Fibroblast of gingiva (primary cell): ENCODE measurements around the gene MISP.
A peak's percentile ranks its signal among the peaks of the same experiment; 100 is the strongest.

Experiments used
- DNase-seq: peaks from one replicate; pipeline ENCODE4 v3.0.0-alpha.2; 2011; ENCODE audit warnings: low read depth

The MISP gene

GRCh38 chr19:772730-773436 lies 22.0 kb downstream of the MISP start:
- DNase-seq, result no peak

- no peak for DNase-seq
Measured at GRCh38 chr19:776549-776948, 25.6 kb downstream of the MISP start.

DNA sequence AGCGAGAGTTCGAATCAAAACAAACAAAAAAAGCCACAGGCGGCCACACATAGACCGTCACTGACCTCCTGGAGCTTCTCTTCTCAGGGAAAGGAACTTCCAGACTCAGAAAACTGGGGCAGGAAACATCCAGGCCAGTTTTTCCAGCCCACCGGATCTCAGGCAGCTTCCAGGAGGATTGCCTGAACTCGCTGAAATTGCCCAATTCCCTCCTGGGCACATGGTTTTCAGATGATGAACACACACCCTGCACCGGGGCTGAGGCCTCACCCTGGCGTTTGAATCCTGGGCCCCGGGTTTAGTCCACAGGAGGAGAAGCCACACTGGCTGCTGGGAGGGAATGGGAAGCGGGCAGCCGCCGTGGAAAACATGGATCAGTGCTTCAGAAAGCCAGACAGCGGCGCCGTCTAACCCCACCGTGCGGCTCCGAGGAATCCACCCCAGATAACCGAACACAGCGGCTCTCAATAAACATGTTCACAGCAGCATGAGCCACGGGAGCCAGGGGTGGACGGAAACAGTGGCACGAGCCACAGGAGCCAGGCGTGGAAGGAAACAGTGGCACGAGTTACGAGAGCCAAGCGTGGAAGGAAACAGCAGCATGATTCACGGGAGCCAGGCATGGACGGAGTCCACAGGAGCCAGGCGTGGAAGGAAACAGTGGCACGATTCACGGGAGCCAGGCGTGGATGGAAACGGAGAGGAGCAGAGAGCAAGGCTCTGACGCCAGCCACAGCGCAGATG lies 28.2 kb downstream of the MISP start:
- peak; percentile 97 for DNase-seq

GRCh38 chr19:780935-781334 lies 30.0 kb downstream of the MISP start:
- DNase-seq, result no peak

DNA sequence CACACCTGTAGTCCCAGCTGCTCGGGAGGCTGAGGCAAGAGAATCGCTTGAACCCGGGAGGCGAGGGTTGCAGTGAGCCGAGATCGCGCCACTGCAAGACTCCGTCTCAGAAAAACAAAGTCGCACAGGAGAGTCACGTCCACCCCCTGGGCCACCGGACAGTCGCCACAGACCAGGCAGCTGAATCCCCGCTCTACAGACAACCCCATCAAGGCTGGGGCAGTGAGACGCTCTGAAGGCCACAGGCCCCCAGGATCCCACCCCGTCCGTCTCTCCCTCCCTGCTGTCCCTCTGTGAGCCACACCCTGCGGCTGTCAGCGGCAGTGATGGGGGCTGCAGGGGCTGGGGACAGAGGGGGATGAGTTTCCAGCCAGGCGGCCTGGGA lies 30.9 kb downstream of the MISP start:
- no peak for DNase-seq

DNA sequence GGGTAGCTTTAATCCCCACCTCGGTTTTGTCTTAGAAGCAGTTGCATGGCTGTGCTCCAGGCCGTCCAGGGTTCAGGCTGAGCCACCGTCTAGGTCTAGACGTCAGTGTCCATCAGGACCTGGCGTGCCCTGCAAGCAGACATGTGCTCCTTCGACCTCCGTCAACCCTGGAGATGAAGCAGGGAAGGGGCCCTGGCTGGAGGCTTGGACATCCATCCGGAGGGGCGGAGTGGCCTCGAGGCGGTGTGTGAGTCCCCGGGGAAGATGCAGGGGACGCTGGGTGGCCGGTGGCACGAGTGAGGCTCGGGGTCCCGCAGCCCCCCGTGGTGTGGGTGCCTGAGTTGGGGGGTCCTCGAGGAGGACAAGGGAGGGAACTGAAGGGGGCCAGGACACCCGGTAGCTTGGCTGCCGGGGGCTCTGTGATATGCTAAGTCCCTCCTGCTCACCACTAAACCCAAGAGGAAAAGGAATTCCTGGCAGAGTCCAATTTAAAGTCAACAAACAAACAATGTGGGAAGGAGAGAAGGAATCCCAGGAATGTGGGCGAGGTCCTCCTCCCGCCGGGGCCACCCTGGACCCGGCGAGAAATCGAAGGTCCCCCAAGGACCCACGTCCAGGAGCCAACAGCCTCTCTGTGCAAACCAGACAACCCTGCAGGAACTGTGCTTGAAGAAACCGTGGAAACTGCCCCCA lies 31.4 kb downstream of the MISP start:
- DNase-seq, result peak; percentile 64

- DNase-seq, result no peak
Measured at GRCh38 chr19:782878-783668, 32.2 kb downstream of the MISP start.

DNA sequence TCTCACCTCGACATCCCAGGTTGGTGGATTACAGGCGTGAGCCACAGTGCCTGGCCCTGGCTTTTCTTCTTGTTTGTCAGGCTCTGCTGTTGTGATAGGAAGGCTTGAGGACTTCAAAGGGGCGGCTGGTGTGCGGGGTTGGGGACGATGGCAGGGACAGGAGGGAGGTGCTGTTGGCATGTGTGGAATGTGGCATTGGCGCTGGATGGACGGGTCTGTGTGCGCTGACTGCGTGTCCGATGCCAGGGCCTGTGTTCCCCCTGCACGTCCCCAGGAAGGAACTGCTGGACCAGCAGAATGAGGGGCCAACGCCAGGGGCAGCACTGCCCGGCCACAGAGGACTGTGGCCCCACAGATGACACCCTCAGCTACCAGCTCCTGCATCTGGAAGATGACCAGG lies 33.6 kb downstream of the MISP start:
- no peak for DNase-seq

DNA sequence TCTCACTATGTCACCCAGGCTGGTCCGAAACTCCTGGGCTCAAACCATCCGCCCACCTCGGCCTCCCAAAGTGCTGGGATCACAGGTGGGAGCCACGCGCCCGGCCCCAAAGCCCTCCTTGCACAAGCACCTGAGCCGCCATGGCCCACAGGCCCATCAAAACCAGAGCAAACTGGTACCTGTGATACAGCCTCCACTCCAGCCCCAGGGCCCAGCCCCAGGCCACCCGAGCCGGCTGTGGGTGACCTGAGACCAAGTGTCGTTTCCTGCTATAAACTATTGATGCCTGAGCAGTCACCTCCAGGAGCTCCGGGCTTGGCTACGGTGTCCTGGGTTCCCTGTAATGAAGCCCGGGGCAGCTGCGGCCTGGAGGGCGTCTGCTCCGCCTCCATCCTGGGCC lies 36.6 kb downstream of the MISP start:
- DNase-seq, result no peak

- no peak for DNase-seq
Measured at GRCh38 chr19:788686-788982, 37.7 kb downstream of the MISP start.

DNA sequence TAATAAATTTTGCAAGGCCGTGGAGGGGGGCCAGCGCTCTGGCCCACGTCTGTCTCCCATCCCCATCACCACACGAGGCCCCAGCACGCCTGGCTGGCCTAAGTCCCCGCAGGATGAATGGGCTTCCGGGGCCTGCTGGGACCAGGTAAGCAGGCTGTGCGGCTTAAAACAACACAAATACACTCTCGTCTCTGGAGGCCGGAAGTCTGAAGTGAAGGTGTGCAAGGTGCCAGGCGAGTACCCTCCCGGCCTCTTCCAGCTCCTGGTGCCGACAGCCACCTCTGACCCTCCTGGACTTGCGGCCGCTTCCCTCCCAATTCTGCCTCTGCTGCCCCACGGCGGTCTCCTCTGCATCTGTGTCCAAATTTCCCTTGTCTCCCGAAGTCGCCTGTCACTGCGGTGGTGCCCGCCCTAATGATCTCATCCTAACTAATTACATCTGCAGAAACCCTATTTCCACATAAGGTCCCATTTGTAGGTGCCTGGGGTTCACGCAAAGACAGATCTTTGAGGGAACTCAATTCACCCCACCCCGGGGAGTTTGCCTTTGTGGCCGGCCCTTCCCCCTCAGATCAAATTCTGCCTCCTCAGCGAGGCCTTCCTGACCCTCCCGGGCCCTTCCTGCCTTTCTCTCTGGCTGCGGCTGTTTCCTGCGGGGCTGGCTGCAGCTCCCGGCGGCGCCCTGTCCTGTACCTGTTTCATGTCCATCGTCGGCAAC lies 38.2 kb downstream of the MISP start:
- DNase-seq, result peak; percentile 60

GRCh38 chr19:789701-790060 lies 38.8 kb downstream of the MISP start:
- no peak for DNase-seq

DNA sequence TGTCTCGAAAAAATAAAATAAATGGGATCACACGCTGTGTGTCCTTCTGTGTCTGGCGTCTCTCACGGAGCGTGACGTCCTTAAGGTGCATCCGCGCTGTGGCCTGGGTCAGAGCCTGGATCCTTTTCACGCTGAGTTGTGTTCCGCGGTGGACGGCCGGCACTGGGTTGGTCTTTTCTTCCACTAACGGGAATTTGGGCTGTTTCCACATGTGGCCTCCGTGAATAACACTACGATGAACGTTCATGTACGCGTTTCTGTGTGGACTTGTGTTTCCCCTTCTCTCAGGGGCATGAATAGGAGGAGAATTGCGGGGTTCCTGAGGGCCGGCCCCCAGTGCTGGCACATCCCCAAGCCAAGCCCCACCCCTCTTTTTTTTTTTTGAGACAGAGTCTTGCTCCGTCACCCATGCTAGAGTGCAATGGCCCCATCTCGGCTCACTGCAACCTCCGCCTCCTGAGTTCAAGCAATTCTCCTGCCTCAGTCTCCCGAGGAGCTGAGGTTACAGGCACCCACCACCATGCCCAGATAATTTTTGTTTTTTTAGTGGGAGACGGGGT lies 40.2 kb downstream of the MISP start:
- no peak for DNase-seq

- DNase-seq, result no peak
Measured at GRCh38 chr19:791567-792305, 40.8 kb downstream of the MISP start.

DNA sequence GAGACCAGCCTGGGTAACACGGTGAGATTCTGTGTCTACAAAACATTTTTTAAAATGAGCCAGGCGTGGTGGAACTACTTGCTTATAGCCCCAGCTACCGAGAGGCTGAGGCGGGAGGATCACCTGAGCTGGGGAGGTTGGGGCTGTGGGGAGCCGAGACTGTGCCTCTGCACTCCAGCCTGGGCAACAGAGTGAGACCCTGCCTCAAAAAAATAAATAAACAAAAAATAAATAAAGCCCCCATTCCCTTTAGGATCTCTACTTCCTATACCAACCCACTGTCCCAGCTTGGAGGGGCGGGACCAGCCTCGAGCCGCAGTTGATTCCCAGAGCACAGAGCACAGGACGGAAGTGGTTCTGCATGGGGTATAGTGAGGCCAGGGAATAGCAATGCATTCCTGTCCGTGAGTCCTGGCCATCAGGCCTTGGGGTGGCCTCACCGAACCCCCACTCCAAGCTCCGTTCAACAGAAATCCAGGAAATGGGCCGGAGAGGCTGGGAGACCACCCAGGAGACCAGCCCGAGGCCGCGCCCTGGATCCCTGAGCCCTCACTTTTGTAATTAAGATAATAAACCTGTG lies 41.5 kb downstream of the MISP start:
- no peak for DNase-seq

- no peak for DNase-seq
Measured at GRCh38 chr19:793806-794205, 42.9 kb downstream of the MISP start.

DNA sequence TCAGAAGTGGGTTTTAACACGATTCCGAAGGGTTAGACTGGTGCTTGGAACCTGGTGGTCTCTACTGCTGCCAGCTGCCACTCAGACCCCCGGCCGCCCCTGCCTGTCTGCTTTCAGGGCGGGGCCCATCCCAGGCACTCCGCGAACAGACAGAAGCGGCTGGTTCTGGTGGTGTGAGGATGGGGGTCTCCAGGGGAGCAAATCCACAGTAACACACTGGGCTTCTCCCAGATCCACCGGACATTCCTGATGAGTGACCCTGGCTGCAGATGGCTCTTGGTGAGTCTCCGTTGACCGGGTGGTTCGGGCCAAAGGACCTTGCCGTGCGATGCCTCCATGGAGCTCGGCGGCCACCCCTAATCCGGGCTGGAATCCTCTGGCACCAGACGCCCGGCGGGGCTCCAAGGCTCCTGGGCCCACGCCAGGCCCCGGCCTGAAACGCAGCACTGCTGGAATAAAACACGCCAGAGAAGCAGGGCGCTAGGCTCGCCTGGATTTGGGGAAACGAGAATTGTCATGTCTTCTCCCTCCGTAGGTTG lies 44.2 kb downstream of the MISP start:
- no peak for DNase-seq

- no peak for DNase-seq
Measured at GRCh38 chr19:795691-796581, 45.0 kb downstream of the MISP start.
